ENCODE results near the gene C2orf42.
"Not testable (repeated sequence)": the region's sequence is repeated elsewhere in the genome, so short reads cannot be mapped to it uniquely, and the experiment has no call there.

The C2orf42 gene

DNA sequence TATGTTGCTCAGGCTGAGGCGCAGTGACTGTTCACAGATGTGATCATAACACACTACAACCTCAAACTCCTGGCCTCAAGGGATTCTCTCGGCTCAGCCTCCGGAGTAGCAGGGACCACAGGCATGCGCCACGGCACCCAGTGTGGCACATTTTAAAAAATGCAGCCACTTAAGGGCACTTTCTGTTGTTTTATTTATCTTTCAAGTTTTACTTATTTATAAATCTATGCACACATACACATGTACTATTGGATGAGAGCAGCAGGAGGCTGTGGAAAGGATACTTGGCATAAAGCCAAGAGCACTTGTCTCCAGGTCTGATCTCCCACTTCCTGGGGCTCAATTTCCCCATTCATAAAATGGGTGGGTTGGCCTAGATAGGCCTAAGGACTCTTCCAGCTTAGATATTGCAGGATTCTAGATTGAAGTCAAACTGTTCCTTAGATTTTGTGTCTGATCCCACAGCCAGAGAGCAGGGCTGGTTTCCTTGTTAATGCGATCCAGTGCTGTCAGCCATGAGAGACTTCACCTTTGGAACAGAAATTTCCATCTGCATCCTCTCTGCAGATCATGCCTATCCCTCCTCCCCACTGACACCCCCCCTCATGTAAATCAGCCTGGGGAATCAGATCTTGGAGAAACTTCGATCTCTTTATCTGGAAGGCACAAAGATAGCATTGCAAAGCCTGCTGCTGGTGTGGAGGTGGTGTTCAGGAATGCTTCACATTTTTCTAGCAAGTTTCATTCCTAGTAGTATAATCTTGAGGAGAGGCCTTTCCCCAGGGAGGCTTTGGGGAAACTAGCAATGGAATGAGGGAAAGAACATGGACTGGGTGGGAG is 78.8 kb downstream of the C2orf42 start:
- Mint-ChIP-seq H3K36me3 (ENCODE audit: low read depth) (no peaks in the 10 kb centered on the region), H3K27ac (no peak overlapping the region), H3K9me3 (no peaks in the 10 kb centered on the region), H3K4me3 (no peak overlapping the region), H3K27me3 (ENCODE audit: low read depth) (no peaks in the 10 kb centered on the region), H3K4me1 (ENCODE audit: low read depth) (peaks cover 34% of the 10 kb centered on the region)

DNA sequence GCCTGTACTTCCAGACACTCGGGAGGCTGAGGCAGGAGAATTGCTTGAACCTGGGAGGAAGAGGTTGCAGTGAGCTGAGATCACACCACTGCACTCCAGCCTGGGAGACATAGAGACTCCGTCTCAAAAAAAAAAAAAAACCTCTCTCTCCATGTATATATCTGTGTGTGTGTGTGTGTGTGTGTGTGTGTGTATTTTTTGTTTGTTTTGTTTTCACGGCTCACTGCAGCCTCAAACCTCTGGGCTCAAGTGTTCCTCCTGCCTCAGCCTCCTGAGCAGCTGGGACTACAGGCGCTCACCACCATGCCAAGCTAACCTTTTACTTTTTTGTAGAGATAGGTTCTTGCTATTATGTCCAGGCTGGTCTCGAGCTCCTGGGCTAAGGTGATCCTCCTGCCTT is 80.4 kb downstream of the C2orf42 start:
- H3K36me3 Mint-ChIP-seq (ENCODE audit: low read depth); H3K4me3 Mint-ChIP-seq; H3K9me3 Mint-ChIP-seq; H3K27me3 Mint-ChIP-seq (ENCODE audit: low read depth): not testable (repeated sequence)
- peaks cover 32% of the 10 kb centered on the region for H3K4me1 Mint-ChIP-seq (ENCODE audit: low read depth)
- H3K27ac Mint-ChIP-seq = peak overlapping the region; percentile 45

DNA sequence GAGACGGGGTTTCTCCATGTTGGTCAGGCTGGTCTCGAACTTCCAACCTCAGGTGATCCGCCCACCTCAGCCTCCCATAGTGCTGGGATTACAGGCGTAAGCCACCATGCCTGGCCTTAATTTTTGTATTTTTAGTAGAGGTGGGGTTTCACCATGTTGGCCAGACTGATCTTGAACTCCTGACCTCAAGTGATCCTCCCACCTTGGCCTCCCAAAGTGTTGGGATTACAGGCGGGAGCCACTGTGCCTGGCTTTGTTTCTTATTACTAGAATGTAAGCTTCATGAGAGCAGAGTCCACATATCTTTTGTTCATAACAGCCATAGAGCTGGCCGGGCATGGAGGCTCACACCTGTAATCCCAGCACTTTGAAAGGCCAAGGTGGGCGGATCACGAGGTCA is 84.7 kb downstream of the C2orf42 start:
- not testable (repeated sequence) for H3K9me3 Mint-ChIP-seq; H3K27ac Mint-ChIP-seq; H3K27me3 Mint-ChIP-seq (ENCODE audit: low read depth); H3K4me3 Mint-ChIP-seq; H3K36me3 Mint-ChIP-seq (ENCODE audit: low read depth)
- H3K4me1 Mint-ChIP-seq (ENCODE audit: low read depth) = peaks cover 47% of the 10 kb centered on the region

DNA sequence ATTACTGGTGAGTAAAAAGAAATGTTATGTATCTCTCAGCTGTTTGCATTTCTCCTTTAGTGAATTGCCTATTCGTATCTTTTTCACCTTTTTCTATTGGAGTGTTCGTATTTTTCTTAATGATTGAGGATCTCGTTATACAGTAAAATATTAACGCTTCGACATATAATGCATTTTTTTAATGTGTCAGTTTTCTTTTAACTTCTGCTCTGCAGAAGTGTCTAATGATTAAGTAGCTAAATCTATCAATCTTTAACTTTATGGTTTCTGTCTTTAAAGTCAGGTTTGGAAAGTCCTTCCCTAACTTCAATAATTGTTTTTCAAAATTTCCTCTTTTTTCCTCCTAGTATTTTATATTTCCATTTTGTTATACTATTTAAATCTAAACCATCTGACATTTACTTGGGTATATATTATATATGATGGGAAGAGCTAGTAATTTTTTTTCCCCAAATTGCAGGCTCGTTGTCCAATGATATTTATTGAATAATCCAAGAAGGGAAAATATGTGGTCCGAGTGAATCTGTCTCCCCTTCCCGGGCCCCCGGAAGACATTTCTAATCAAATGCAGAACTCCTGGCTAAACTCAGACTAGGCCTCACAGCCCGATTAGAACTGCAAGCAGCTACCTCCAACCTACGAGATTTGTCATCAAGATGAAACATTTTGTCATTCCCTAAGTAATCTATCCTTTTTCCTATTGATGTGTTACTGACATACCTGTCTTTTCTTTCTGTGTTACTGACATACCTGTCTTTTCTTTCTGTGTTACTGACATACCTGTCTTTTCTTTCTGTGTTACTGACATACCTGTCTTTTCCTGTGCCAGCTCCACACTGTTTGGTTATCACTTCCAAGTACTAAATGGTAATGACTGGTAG is 86.3 kb downstream of the C2orf42 start:
- Mint-ChIP-seq H3K27ac (peak overlapping the region; percentile 88), H3K4me1 (ENCODE audit: low read depth) (peaks cover 42% of the 10 kb centered on the region), H3K9me3 (no peaks in the 10 kb centered on the region), H3K36me3 (ENCODE audit: low read depth) (peaks cover 5% of the 10 kb centered on the region), H3K4me3 (peak overlapping the region; percentile 76), H3K27me3 (ENCODE audit: low read depth) (no peaks in the 10 kb centered on the region)

DNA sequence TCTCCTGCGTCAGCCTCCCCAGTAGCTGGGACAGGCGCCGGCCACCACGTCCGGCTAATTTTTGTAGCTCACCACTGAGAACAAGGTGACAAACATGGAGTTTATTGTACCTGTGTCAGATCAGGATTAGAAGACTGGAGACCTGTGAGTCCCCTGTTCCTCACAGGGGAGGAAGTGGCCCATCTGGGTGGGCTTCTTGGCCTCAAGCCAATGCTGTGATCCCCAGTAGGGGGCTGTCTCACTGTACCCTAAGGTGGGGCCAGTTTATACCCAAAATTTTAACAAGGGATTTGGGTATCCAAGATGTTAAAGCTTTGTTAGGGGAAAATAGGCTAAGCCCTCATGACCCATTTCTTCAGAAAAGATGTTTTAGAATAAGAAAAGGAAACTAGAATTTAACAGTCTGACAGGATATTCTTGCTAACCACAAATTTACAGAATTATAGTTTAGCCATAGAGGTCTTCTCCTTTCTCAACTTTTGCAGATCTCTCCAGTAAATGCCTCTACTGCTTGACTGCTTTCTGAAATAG is 87.2 kb downstream of the C2orf42 start:
- Mint-ChIP-seq H3K4me1 (ENCODE audit: low read depth) (peaks cover 37% of the 10 kb centered on the region), H3K9me3 (no peaks in the 10 kb centered on the region), H3K27ac (peak overlapping the region; percentile 88), H3K36me3 (ENCODE audit: low read depth) (peaks cover 5% of the 10 kb centered on the region), H3K27me3 (ENCODE audit: low read depth) (no peaks in the 10 kb centered on the region), H3K4me3 (peak overlapping the region; percentile 49)

DNA sequence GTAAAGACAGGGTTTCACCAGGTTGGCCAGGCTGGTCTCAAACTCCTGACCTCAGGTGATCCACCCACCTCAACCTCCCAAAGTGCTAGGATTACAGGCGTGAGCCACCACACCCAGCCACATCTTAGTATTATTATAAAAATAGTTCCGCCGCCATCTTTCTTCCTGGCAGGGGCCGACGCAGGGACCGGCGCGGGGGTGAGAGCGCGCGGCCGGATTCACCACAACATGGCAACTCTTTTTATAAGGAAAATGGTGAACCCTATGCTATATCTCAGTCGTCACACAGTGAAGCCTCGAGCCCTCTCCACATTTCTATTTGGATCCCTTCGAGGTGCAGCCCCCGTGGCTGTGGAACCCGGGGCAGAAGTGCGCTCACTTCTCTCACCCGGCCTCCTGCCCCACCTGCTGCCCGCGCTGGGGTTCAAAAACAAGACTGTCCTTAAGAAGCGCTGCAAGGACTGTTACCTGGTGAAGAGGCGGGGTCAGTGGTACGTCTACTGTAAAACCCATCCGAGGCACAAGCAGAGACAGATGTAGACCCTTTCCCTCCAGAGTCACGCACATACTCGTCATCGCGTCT is 88.4 kb downstream of the C2orf42 start:
- H3K4me1 Mint-ChIP-seq (ENCODE audit: low read depth) = peaks cover 27% of the 10 kb centered on the region

DNA sequence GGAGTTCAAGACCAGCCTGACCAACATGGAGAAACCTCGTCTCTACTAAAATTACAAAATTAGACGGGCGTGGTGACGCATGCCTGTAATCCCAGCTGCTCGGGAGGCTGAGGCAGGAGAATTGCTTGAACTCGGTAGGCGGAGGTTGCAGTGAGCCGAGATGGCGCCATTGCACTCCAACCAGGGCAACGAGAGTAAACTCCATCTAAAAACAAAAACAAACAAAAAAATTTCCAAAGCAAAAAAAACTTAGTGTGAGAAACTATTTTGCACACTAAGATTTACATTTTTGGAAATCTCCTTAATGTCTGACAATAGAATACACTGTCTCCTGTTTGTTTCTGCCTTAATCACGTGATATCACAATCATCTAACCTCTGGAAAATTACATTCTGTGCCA is 89.1 kb downstream of the C2orf42 start:
- H3K9me3 Mint-ChIP-seq; H3K27ac Mint-ChIP-seq; H3K4me3 Mint-ChIP-seq; H3K27me3 Mint-ChIP-seq (ENCODE audit: low read depth); H3K36me3 Mint-ChIP-seq (ENCODE audit: low read depth): not testable (repeated sequence)
- H3K4me1 Mint-ChIP-seq (ENCODE audit: low read depth) = peaks cover 23% of the 10 kb centered on the region

More for the DNA sequence above, 88.4 kb downstream of the C2orf42 start:
- not testable (repeated sequence) for H3K27me3 Mint-ChIP-seq (ENCODE audit: low read depth); H3K27ac Mint-ChIP-seq; H3K36me3 Mint-ChIP-seq (ENCODE audit: low read depth); H3K4me3 Mint-ChIP-seq; H3K9me3 Mint-ChIP-seq

DNA sequence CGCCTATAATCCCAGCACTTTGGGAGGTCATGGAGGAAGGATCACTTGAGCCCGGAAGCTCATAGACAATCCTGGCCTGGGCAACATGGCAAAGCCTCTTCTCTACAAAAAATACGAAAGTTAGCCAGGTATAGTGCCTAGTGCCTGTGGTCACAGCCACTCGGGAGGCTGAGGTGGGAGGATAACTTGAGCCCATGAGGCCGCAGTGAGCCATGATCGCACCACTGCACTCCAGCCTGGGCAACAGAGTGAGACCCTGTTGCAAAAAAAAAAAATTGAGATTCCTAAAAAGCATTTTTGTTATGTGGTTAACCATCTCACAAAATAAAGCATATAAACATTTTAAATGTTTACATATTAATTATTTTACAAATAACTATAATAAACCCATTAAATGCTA is 89.6 kb downstream of the C2orf42 start:
- Mint-ChIP-seq H3K27ac (no peak overlapping the region), H3K9me3 (no peaks in the 10 kb centered on the region), H3K4me3 (no peak overlapping the region), H3K36me3 (ENCODE audit: low read depth) (peaks cover 5% of the 10 kb centered on the region), H3K4me1 (ENCODE audit: low read depth) (peaks cover 23% of the 10 kb centered on the region), H3K27me3 (ENCODE audit: low read depth) (no peaks in the 10 kb centered on the region)

Measured in T-helper 1 cell treated with Interleukin-12 subunit alpha and Interleukin-12 subunit beta and Interleukin-4 antibody, amounts not matched to agents 30 μg/mL and 1 μg/mL, for 36 hours (primary cell).